ENCODE results near the gene CCNL1.

CCNL1 gene

GRCh38 chr3:157145606-157146322 lies 14.2 kb downstream of the CCNL1 start:
- no peak for DNase-seq (ENCODE audit: low read depth)

- no peak for DNase-seq (ENCODE audit: low read depth)
Observed at GRCh38 chr3:157142315-157142714, 17.6 kb downstream of the CCNL1 start.

DNA sequence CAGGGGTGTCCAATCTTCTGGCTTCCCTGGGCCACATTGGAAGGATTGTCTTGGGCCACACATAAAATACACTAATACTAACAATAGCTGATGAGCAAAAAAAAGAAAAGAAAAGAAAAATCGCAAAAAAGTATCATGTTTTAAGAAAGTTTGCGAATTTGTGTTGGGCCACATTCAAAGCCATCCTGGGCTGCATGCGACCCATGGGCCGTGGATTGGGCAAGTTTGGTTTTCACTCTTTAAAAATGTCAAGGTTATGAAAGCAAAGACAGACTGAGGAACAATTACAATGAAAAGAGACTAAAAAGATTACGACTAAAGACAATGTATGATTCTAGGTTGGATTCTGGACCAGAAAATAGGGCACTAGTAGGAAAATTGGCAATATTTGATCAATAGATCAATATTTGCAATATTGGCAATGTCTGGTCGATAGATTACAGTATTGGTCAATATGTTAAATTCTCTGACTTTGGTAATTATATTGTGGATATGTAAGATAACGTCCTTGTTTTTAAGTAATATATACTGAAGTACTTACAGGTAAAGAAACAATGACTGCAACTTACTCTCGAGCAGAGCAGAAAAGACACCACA lies 19.9 kb downstream of the CCNL1 start:
- DNase-seq (ENCODE audit: low read depth): no peak

DNA sequence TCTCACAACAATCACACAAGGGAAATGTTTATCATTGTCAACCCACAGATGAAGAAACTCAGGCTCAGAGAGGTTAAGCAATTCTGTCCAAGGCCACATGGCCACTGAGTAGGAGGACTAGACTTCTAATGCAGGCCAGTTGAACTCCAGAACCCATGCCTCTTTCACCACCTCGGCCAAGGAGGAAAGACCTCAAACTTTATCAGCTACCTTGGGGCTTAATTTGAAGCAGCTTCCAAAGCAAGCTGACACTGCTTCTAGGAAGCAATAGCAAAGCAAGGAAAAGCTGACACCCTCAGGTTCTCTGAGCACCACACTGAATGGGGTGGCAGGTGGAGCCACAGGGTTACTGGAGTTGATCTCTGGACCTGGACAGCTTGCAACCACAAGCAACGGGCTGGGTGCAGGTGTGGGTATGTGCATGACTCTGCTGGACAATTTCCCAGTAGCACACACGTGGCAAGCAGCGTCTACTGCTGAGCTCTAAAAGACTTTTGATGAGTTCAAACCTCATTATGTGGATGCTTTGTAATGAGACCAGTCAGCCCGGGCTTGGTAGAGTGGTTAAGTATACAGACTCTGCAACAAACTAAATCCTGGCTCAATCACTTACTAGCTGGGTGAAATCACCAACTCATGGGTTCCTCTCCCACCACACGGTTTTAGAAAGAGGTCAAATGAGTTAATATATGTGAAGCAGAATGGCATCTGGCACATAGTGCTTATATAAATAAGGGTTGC lies 23.1 kb downstream of the CCNL1 start:
- DNase-seq (ENCODE audit: low read depth): no peak

DNA sequence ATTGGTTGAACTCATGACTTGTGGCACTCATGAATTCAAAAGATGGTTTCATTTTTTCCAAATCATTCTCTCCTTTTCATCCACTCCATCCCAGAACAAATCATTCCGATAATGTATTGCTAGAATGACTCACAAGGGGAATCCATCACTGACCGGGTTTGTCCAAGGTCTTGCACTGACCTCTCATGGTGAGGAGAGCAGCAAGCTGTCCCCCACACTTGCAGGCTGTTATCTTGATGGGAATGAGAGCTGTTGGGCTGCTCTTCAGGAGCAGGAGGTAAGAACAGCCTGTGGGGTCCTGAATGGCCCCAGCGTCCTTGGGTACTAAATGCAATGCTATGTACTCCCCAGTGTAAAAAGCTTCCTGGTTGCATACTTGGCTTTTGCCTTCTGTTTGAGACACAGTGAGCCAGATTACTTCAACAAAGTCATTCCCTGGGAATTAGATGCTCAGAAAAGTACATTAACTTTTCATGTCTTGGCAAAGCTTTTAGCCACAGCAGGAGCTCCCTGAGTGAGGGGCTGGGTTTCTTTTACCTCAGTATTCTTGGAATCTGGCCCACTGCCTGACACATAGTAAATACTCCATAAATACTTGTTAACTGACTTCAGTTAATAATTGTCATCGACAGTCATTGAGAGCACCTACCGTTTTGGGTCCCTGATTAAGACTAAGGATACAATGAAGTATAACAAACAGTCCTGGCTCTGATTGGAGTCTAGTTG lies 24.1 kb downstream of the CCNL1 start:
- no peak for DNase-seq (ENCODE audit: low read depth)

GRCh38 chr3:157134620-157135191 lies 25.2 kb downstream of the CCNL1 start:
- DNase-seq (ENCODE audit: low read depth): no peak

DNA sequence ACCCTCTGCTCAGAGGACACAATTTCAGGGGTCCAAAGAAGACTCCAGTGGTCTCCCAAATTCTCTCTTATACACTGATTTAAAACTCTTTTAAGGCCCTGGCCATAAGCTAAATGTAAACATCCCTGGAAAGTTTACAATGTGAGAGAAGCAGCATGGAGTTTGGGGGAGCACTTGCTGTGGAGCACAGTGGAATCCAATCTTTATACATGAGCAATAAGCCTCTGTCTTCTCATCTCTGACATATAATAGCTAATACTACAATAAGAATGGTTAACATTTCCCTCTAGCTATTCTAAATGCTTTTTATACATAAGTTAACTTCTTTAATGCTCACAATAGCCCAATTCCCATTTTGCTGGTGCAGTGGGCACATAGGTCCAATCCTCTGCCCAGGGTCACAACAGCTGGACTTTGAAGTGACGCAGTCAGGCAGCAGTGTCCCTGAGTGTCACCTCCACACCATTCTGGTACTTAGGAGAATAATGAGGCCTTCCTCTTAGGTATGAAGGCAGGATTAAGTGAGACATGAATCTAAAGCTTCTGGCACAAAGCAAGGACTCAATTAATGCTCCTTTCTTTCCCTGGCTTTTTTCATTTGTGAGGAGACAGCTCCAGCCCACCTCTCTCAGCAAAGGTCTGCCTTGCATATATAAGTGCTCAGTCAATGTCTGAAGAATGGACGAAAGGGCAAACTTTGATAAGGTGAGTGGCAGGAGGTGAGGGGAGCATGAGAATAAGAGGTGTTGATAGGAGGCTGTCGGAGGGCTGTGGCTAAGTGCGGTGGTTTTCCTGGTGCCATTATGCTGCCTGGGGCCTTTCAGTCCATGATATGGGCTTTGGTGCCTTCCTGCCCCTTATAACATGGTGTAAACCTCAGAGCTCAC lies 26.3 kb downstream of the CCNL1 start:
- DNase-seq (ENCODE audit: low read depth): no peak

- DNase-seq (ENCODE audit: low read depth): no peak
Observed at GRCh38 chr3:157132936-157133335, 27.0 kb downstream of the CCNL1 start.

DNA sequence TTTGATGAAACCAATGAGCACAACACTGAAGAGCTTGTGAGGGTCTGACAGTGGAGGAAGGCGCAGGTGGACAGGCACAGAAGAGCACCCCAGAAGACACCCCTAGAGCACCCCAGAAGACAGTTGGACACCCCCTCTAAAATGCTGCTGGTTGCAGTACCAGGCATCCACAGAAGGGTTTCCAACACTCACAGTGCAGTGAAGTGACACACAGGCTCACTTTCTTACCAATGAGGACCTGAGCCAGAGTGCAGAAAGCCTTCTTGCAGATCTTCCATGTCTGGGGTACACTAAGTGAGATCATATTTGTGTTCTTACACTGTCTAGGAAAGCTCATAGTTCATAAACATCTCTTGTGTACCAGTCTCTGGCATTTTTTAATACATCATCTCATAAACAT lies 27.6 kb downstream of the CCNL1 start:
- DNase-seq (ENCODE audit: low read depth): no peak

GRCh38 chr3:157131861-157132260 lies 28.1 kb downstream of the CCNL1 start:
- no peak for DNase-seq (ENCODE audit: low read depth)

DNA sequence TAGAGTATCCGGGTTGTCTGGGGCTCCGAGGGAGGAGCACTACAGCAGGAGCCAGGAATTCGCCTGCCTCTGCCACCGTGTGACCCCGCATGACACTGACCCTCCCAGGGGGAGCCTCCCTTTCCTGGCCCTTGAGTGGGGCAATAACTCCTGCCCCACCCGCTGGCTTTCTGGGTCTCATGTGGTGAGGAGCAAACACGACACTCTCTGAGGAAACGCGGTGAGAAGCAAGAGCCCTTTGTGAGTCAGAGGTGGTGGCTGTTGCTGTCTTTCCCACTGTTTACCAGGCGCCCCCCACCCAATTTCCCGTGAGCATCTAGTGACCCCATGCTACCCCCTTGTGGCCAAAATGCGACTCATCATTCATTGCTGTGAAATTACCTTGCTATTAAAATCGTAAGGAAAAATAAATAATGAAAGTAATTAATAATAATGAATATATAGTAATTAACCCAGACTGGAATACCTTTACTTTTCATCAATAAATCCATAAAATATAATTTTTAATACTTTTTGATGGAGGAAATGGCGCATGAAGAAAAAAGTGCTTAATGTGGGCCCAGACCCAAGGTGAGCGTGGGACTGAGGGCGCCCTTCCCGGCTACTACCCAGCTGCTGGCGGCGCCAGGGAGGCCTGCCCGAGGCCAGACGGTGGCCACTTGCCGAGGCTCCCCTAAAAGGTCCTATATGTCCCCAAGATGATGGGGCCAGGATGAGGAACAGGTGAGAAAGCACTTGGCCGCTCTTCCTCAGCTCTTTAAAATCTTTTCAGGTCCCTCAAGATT lies 29.3 kb downstream of the CCNL1 start:
- no peak for DNase-seq (ENCODE audit: low read depth)

GRCh38 chr3:157129803-157130466 lies 30.0 kb downstream of the CCNL1 start:
- DNase-seq (ENCODE audit: low read depth): no peak

- DNase-seq (ENCODE audit: low read depth): peak; percentile 59
Observed at GRCh38 chr3:157128771-157129681, 30.9 kb downstream of the CCNL1 start.

DNA sequence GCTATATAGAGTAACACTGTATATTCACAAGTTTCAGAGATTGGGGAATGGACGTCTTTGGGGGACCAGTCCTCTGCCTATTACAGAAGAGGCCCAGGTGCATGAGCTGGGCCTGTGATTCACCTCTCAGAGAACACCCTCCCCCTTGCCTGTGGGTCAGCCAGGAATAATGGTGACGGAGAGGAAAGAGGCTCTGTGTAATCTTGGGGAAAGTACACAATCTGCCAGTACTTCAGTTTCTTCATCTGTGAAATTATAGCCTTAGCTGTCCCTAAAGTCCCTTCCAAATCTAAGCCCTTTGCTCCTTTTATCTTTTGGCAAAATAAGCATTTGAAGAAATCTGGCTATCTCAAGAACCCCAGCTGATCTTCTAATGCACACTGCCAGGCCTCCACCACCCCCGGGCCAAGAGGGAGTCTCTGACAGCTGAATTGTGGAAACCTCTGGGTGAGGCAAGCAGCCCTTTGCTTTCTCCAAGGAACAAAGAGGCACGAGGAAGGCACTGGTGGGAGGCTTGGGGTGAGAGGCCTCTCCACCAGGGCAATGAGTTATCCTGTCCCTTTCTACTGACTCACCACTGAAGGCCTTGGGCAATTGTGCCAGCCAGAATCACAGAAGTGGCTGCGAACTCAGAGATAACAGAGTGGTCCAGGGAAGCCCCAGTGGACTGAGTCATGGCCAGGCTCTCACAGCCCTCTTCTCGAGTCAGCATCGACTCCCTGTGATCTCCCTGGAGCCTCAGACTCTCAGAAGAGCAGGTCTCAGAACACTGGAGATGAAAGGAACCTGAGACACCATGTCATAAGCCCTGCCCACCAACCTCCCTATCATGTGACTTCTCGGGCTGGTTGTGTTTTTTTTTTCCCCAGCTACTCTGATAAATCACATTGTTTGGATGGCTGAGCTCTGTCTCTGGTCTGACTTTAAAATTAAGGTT lies 31.8 kb downstream of the CCNL1 start:
- peak; percentile 76 for DNase-seq (ENCODE audit: low read depth)

GRCh38 chr3:157127268-157127667 lies 32.7 kb downstream of the CCNL1 start:
- no peak for DNase-seq (ENCODE audit: low read depth)

DNA sequence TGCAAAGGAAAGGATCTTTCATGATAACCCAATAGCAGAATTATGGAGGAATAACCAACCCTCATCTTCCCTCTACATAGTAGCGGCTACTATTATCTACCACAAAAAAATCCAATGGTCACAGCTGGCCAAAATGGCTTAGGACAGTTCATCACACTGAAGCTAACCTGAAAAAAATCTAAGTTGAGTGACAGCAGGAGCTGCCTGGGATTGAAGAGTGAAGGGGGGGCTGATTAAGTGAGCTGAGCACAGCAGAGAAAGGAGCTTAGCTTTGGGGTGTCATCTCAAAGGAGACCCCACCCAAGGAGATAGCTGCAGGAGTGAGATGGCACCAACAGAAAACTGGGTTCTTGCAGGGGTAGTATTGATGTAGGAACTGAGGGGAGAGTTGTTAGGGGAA lies 33.6 kb downstream of the CCNL1 start:
- no peak for DNase-seq (ENCODE audit: low read depth)

DNA sequence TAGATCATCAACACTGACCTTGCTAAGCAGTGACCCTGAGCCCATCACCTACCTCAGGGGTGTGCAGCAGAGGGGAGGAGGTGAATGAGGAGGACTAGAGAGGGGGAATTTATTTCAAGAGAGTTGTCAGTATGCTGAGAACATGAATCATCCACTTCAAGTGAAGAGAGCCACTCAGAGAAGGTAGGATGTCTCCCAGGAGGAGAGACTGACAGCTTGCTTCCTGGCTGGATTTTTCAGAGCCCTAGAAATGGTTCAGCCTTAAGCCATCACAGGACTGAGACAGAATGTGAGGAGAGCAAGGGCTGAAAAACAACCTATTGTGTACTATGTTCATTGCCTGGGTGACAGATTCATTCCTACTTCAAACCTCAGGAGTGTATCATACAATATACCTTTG lies 34.8 kb downstream of the CCNL1 start:
- DNase-seq (ENCODE audit: low read depth): no peak

DNA sequence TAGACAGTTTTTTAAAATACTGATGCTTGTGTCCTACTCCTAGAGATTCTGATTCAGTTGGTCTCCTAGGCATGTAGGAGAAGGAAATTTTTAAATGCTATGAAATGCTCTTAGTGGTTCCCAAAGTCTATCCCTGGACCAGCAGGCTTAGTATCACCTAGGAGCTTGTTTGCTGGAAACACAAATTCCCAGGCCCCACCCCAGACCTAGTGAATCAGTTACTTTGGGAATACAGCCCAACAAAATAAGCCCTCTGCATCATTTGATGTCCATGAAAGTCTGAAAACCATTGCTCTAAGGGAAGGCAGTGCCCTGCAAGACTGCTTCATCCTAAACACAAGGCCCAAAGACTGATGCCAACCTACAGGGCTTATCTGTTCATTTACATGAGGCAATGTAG lies 36.3 kb downstream of the CCNL1 start:
- DNase-seq (ENCODE audit: low read depth): no peak

Data from HS-27A (cell line).